SH-SY5Y (cell line): Measurements from ENCODE around the gene DGCR6.

Experiments
- GATA2 ChIP-seq: IDR thresholded peaks from 2 replicates; pipeline ENCODE4 v1.6.1; 2011; ENCODE audit warnings: mild to moderate bottlenecking, low read depth, low read length
- GATA3 ChIP-seq: IDR thresholded peaks from 2 replicates; pipeline ENCODE4 v1.6.1; 2011; ENCODE audit warnings: low read depth, mild to moderate bottlenecking, low read length, moderate library complexity

DGCR6 gene

DNA sequence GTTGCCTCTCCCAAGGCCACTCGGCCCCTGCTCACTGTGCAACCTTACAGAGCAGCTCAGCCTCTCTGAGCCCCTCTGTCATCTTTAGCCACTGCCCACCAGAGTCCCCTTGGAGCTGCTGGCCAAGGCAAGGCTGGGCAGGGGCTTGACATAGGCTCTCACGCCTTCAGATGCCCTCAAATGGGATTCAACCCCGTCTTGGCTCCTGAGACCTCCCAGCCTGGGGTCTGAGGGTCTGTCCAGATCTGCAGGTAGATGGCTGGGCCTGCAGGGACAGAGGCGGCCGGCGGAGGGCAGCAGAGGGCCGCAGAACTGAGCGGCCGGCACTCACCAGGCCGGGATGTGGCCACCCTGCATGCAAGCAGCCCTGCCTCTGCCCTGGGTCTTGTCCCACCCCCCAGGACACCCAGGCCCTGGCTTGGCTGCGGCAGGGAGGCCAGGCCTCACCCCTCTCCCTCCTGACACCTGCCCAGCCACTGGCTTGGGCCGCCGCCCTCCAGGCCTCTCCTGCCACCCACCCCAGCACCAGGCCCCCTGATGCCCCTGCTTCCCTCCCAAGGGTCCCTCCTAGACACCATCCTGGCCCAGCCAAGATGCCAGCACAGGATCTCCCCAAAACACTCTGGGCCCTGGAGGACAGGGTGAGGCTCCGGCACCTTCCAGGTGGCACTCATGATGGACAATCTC lies 48.3 kb downstream of the DGCR6 start:
- peak; percentile 22; the same call in 1 of the 2 replicates for TF ChIP-seq GATA2

DNA sequence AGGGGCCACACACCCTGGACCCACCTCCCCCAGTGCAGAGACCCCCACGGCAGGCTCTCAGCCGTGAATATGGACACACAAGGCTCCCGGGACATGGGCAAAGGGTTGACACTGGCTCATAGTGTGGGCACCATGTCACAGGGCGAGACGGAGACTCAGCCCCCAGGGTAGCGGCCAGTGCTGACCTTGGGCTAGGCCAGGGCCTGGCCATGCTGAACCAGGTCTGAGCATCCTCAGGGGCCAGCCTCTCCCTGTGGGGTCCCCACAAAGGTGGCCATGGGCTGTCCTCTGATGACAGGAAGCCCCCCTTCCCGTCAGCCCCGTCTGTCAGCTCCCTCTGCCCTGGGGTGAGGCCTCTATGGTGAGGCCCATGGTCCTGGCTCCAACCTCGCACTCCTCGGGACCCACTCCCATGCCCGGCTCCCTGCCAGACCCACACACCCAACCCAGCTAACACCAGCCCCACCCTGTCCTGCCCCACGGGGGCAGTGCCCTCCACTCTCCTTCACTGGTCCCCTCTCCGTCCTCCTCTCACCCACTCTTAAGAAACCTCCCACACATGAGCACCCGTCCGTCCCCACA lies 49.0 kb downstream of the DGCR6 start:
- TF ChIP-seq GATA2 (no peak), GATA3 (no peak)

DNA sequence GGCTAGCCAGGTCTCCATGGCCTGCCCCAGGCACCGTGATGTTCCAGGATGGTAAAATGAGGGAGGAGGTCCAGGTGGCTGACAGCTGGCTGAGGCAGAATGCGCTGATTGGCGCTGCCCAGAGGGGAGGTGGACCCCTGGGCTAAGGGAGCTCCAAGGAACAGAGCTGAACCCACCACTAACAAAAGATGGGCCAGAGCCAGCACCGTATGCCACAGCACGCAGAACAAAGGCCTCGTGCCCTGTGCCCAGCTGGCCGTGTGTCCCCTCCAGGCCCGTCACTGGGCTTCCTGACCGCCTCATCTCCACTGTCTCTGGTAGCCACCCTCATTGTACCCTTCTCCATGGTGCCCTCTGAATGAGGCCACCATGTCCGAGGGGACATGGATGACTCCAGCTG lies 49.6 kb downstream of the DGCR6 start:
- TF ChIP-seq GATA3 (no peak), GATA2 (no peak)
